Fibroblast of lung (primary cell): ENCODE data around the gene FERMT1.

ENCODE experiments used
- EZH2 ChIP-seq: IDR thresholded peaks from 2 replicates; pipeline ENCODE4 v1.5.1; 2012; ENCODE audit warnings: low read length, control low read depth, mild to moderate bottlenecking; ENCODE audit errors: missing control alignments
- TF ChIP-seq, protein P1 (sequence below), 2 donors: IDR thresholded peaks in 1 of 2; conservative IDR thresholded peaks in 1 of 2; 1 replicate in 1 of 2; 2 replicates in 1 of 2; pipeline ENCODE4 v1.5.1; 2011 to 2012; ENCODE audit warnings: low read length in 2 of 2, control low read depth in 1 of 2, inconsistent platforms in 1 of 2, low read depth in 1 of 2, mild to moderate bottlenecking in 1 of 2

- no peak for TF ChIP-seq EZH2
- TF ChIP-seq, protein P1, sequence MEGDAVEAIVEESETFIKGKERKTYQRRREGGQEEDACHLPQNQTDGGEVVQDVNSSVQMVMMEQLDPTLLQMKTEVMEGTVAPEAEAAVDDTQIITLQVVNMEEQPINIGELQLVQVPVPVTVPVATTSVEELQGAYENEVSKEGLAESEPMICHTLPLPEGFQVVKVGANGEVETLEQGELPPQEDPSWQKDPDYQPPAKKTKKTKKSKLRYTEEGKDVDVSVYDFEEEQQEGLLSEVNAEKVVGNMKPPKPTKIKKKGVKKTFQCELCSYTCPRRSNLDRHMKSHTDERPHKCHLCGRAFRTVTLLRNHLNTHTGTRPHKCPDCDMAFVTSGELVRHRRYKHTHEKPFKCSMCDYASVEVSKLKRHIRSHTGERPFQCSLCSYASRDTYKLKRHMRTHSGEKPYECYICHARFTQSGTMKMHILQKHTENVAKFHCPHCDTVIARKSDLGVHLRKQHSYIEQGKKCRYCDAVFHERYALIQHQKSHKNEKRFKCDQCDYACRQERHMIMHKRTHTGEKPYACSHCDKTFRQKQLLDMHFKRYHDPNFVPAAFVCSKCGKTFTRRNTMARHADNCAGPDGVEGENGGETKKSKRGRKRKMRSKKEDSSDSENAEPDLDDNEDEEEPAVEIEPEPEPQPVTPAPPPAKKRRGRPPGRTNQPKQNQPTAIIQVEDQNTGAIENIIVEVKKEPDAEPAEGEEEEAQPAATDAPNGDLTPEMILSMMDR (conservative IDR thresholded peaks at IDR 0.05 in 1 of 2, IDR thresholded peaks at IDR 0.05 in 1 of 2; ENCODE audit: low read depth in 1 of 2, low read length in 2 of 2) = no peak
Measured at GRCh38 chr20:6051505-6051904, 71.3 kb downstream of the FERMT1 start.
